Measurements from ENCODE around the gene LMNA.

DNA sequence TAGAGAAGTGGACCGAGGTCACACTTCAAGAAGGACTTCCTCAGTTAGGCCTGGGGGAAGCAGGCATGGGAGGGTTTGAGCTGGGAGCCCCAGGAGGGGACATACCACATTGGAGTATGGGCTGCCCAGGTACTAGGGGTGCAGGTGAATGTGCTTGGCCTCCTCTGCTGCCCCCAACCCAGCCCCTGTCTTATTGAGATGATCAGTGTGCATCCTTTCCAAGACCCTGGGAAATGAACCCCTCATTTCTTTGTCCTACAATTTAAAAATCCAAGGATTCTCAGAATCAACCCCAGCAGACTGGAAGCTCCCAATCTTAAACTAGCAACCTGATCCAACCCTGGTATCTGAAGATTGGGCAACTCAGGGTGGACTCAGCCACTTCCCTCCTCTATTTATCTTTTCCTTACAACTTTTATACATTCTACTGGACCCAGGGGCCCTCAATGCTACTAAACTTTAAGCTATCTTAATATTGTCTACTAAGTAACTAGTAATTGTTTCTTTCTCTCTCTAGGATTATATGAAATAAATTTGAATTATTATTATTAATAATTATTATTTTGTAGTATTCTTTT, 41.3 kb upstream of the LMNA start:
- TF ChIP-seq POLR2A (IDR thresholded peaks at IDR 0.05) (no peak), CTCF (IDR thresholded peaks at IDR 0.05) (no peak)
